ENCODE measurements around the gene GSTO2. TPM values are rescaled to one million over a fixed set of nuclear protein-coding genes. Genes with fewer than 3 reads are reported as not detected.

GSTO2 gene
- total RNA-seq, 3 donors from 2014 or later (not counting 1 experiment from before 2014, with no cell fraction given): 0.75 to 1.4 (median 0.84) TPM

DNA sequence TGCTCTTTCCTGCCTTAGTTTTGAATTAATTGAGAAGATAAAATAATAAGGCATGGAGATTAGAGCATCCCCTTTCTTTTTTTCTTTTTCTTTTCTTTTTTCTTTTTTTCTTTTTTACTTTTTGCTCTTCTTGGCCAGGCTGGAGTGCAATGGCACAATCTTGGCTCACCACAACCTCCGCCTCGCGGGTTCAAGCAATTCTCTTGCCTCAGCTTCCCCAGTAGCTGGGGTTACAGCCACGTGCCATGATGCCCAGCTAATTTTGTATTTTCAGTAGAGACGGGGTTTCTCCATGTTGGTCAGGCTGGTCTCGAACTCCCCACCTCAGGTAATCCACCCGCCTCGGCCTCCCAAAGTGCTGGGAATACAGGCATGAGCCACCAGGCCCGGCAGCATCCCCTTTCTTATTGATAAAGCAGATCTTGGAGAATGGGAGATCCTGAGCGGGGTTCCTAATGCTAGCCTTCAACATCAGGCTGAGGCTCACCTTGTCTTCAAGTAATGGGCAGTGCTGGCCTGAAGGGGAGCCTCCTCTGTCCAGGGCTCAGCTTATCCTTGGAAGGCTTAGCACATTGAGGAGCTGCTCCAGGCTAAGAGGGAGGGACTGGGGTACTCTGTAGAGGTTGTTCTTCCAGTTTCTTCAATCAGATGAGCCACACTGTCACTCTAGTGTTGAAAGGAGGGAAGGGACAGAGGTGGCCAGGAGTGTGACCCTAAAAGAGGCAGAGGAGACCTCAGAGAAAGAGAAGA lies 27.9 kb downstream of the GSTO2 start:
- 93% methylated on average over 10 of the region's 10 CpGs for WGBS (ENCODE audit: insufficient coverage)
- Histone ChIP-seq H3K27me3 (ENCODE audit: control insufficient read depth, insufficient read depth, low read length) (no peaks in the 10 kb centered on the region), H3K9me3 (ENCODE audit: control insufficient read depth, insufficient read depth, low read length) (no peaks in the 10 kb centered on the region), H3K4me3 (ENCODE audit: low read length) (no peak overlapping the region), H3K27ac (ENCODE audit: low read length) (no peak overlapping the region), H3K4me1 (ENCODE audit: control insufficient read depth, insufficient read depth, low read length) (peaks cover 21% of the 10 kb centered on the region), H3K36me3 (ENCODE audit: control insufficient read depth, insufficient read depth, low read length) (no peaks in the 10 kb centered on the region)
- Mint-ChIP-seq H3K4me1 (peaks cover 23 to 24% of the 10 kb centered on the region in 2 donors), H3K9me3 (no peaks in the 10 kb centered on the region), H3K36me3 (no peaks in the 10 kb centered on the region), H3K4me3 (no peak overlapping the region), H3K27me3 (ENCODE audit: low read depth in 2 of 2) (no peaks in the 10 kb centered on the region), H3K27ac (peak overlapping the region in 1 of 2 donors; percentile 36)
- intact Hi-C loops (cut with micrococcal nuclease): no loop called here
- no peak for ATAC-seq
- no peak for TF ChIP-seq CTCF (IDR thresholded peaks at IDR 0.05)
- no peak for DNase-seq

GRCh38 chr10:104297697-104298660 lies 29.0 kb downstream of the GSTO2 start:
- Mint-ChIP-seq H3K4me1 (peaks cover 35% of the 10 kb centered on the region in 2 donors), H3K4me3 (no peak overlapping the region), H3K36me3 (no peaks in the 10 kb centered on the region), H3K27ac (no peak overlapping the region), H3K27me3 (ENCODE audit: low read depth in 2 of 2) (no peaks in the 10 kb centered on the region), H3K9me3 (peaks cover 0 to under 1% of the 10 kb centered on the region in 2 donors)
- Histone ChIP-seq H3K27ac (ENCODE audit: low read length) (no peak overlapping the region), H3K9me3 (ENCODE audit: control insufficient read depth, insufficient read depth, low read length) (no peaks in the 10 kb centered on the region), H3K27me3 (ENCODE audit: control insufficient read depth, insufficient read depth, low read length) (no peaks in the 10 kb centered on the region), H3K4me1 (ENCODE audit: control insufficient read depth, insufficient read depth, low read length) (peaks cover 32% of the 10 kb centered on the region), H3K36me3 (ENCODE audit: control insufficient read depth, insufficient read depth, low read length) (no peaks in the 10 kb centered on the region), H3K4me3 (ENCODE audit: low read length) (no peak overlapping the region)
- WGBS (ENCODE audit: insufficient coverage): 69% methylated on average over 14 of the region's 17 CpGs
- DNase-seq (peak in 1 of 2 donors; percentile 60), ATAC-seq (peak in 2 of 3 donors; percentile 44 to 52)
- intact Hi-C loops (cut with micrococcal nuclease): no loop called here
- peak; percentile 34 for TF ChIP-seq CTCF (IDR thresholded peaks at IDR 0.05)

- no peaks in the 10 kb centered on the region for H3K27me3 Mint-ChIP-seq (ENCODE audit: low read depth in 2 of 2)
- WGBS (ENCODE audit: insufficient coverage): 83% methylated on average over 13 of the region's 13 CpGs
- Histone ChIP-seq H3K27me3 (ENCODE audit: control insufficient read depth, insufficient read depth, low read length) (no peaks in the 10 kb centered on the region), H3K27ac (ENCODE audit: low read length) (no peak overlapping the region), H3K4me3 (ENCODE audit: low read length) (no peak overlapping the region), H3K36me3 (ENCODE audit: control insufficient read depth, insufficient read depth, low read length) (no peaks in the 10 kb centered on the region), H3K9me3 (ENCODE audit: control insufficient read depth, insufficient read depth, low read length) (peaks cover 6% of the 10 kb centered on the region), H3K4me1 (ENCODE audit: control insufficient read depth, insufficient read depth, low read length) (peaks cover 45% of the 10 kb centered on the region)
- no peak for TF ChIP-seq CTCF (IDR thresholded peaks at IDR 0.05)
- no peak for DNase-seq
- H3K27ac Mint-ChIP-seq: no peak overlapping the region
- no peaks in the 10 kb centered on the region for H3K36me3 Mint-ChIP-seq
- peaks cover 48% of the 10 kb centered on the region in 2 donors for H3K4me1 Mint-ChIP-seq
- peaks cover 0 to 6% of the 10 kb centered on the region in 2 donors for H3K9me3 Mint-ChIP-seq
- ATAC-seq: no peak
- no peak overlapping the region for H3K4me3 Mint-ChIP-seq
- intact Hi-C loops (cut with micrococcal nuclease): no loop called here
These were observed 30.3 kb downstream of the GSTO2 start for GRCh38 chr10:104299031-104299904.

Data from natural killer cell (primary cell).